Hepatocyte (in vitro differentiated cells): ENCODE results near the gene KLHL17.

ENCODE experiments used
- EZH2 ChIP-seq: fragments of 200-600 bp; sonication (generic); IDR thresholded peaks from 2 replicates; pipeline ENCODE4 v1.6.1; 2016; ENCODE audit warnings: antibody characterized with exemption, mild to moderate bottlenecking, borderline replicate concordance
- TF ChIP-seq, protein P1 (sequence below): fragments of 200-600 bp; sonication (generic); IDR thresholded peaks from 2 replicates; pipeline ENCODE4 v1.5.1; 2016; ENCODE audit warnings: antibody characterized with exemption, mild to moderate bottlenecking; ENCODE audit not compliant: poor library complexity

DNA sequence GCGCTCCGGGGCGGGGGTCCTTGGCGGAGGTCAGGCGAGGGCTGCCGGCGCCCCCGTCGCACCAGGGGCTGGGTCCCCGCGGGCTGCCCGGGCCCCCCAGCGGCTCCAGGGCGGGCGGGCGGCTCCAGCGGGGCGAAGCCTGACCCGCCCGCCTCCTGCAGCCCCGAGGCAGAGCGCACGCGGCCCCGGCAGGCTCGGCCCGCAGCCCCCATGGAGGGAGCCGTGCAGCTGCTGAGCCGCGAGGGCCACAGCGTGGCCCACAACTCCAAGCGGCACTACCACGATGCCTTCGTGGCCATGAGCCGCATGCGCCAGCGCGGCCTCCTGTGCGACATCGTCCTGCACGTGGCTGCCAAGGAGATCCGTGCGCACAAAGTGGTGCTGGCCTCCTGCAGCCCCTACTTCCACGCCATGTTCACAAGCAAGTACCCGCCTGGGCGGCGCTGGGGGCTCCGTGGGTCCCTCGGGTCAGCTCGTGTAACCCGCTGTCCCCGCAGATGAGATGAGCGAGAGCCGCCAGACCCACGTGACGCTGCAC is 817 bp downstream of the KLHL17 start:
- TF ChIP-seq, protein P1, sequence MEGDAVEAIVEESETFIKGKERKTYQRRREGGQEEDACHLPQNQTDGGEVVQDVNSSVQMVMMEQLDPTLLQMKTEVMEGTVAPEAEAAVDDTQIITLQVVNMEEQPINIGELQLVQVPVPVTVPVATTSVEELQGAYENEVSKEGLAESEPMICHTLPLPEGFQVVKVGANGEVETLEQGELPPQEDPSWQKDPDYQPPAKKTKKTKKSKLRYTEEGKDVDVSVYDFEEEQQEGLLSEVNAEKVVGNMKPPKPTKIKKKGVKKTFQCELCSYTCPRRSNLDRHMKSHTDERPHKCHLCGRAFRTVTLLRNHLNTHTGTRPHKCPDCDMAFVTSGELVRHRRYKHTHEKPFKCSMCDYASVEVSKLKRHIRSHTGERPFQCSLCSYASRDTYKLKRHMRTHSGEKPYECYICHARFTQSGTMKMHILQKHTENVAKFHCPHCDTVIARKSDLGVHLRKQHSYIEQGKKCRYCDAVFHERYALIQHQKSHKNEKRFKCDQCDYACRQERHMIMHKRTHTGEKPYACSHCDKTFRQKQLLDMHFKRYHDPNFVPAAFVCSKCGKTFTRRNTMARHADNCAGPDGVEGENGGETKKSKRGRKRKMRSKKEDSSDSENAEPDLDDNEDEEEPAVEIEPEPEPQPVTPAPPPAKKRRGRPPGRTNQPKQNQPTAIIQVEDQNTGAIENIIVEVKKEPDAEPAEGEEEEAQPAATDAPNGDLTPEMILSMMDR: no peak
- no peak for TF ChIP-seq EZH2
